Liver (tissue), 9 donors: Measurements from ENCODE around the gene NLRC5. TPM values are rescaled to one million over a fixed set of nuclear protein-coding genes. Genes with fewer than 3 reads are reported as not detected.

Experiments used
- DNase-seq: peaks from one replicate; pipeline ENCODE4 v3.0.0-alpha.2; 2017; ENCODE audit warnings: low spot score
- H3K27ac ChIP-seq, 2 donors: one replicate each; pipeline ENCODE4 v1.7.0; 2013; ENCODE audit warnings: inconsistent platforms in 2 of 2, low read length in 2 of 2, control low read depth in 1 of 2, low read depth in 1 of 2, mild to moderate bottlenecking in 1 of 2
- H3K27me3 ChIP-seq, 4 donors: one replicate each; pipeline versions ENCODE4 v1.6.1 to v1.7.0; 2013; ENCODE audit warnings: low read length in 3 of 4, inconsistent platforms in 1 of 4, mild to moderate bottlenecking in 1 of 4, moderate library complexity in 1 of 4; ENCODE audit not compliant: control insufficient read depth in 4 of 4, insufficient read depth in 4 of 4
- H3K36me3 ChIP-seq, 4 donors: one replicate each; pipeline versions ENCODE4 v1.6.1 to v1.7.0; 2013; ENCODE audit warnings: low read length in 3 of 4, mild to moderate bottlenecking in 3 of 4, low read depth in 1 of 4, moderate library complexity in 1 of 4; ENCODE audit not compliant: control insufficient read depth in 4 of 4, insufficient read depth in 3 of 4
- H3K4me1 ChIP-seq, 4 donors: one replicate each; pipeline versions ENCODE4 v1.6.1 to v1.7.0; 2013; ENCODE audit warnings: low read length in 3 of 4, mild to moderate bottlenecking in 3 of 4, moderate library complexity in 1 of 4; ENCODE audit not compliant: control insufficient read depth in 4 of 4, insufficient read depth in 4 of 4
- H3K4me3 ChIP-seq, 3 donors: one replicate each; pipeline versions ENCODE4 v1.6.1 to v1.7.0; 2013; ENCODE audit warnings: low read length in 3 of 3, control low read depth in 1 of 3, low read depth in 1 of 3, mild to moderate bottlenecking in 1 of 3
- H3K9ac ChIP-seq, 2 donors: one replicate each; pipeline ENCODE4 v1.7.0; 2013; ENCODE audit warnings: low read length in 2 of 2, mild to moderate bottlenecking in 2 of 2, moderate library complexity in 2 of 2, control low read depth in 1 of 2, low read depth in 1 of 2
- H3K9me3 ChIP-seq, 4 donors: one replicate each; pipeline versions ENCODE4 v1.6.1 to v1.7.0; 2013; ENCODE audit warnings: low read length in 3 of 4; ENCODE audit not compliant: control insufficient read depth in 4 of 4
- EGR1 ChIP-seq, 2 donors: IDR thresholded peaks; 2 replicates each; pipeline ENCODE4 v1.6.1; 2016 to 2018; ENCODE audit warnings: antibody characterized with exemption in 2 of 2, low read depth in 2 of 2
- FOXA1 ChIP-seq: IDR thresholded peaks from 2 replicates; pipeline ENCODE4 v1.6.1; 2016; ENCODE audit warnings: antibody characterized with exemption
- FOXA2 ChIP-seq: IDR thresholded peaks from 2 replicates; pipeline ENCODE4 v1.6.1; 2016; ENCODE audit warnings: antibody characterized with exemption
- GABPA ChIP-seq, 2 donors: IDR thresholded peaks in 1 of 2; conservative IDR thresholded peaks in 1 of 2; 2 replicates each; pipeline ENCODE4 v1.6.1; 2016; ENCODE audit warnings: antibody characterized with exemption in 2 of 2, mild to moderate bottlenecking in 1 of 2, moderate library complexity in 1 of 2
- HNF4A ChIP-seq, 2 donors: conservative IDR thresholded peaks; 2 replicates each; pipeline ENCODE4 v1.6.1; 2016; ENCODE audit warnings: antibody characterized with exemption in 2 of 2, mild to moderate bottlenecking in 2 of 2
- HNF4G ChIP-seq: IDR thresholded peaks from 2 replicates; pipeline ENCODE4 v1.6.1; 2016; ENCODE audit warnings: antibody characterized with exemption
- JUND ChIP-seq, 2 donors: IDR thresholded peaks; 2 replicates each; pipeline ENCODE4 v1.6.1; 2016; ENCODE audit warnings: antibody characterized with exemption in 2 of 2
- NR2F2 ChIP-seq: IDR thresholded peaks from 2 replicates; pipeline ENCODE4 v1.6.1; 2016; ENCODE audit warnings: antibody characterized with exemption
- RAD21 ChIP-seq, 2 donors: IDR thresholded peaks; 2 replicates each; pipeline ENCODE4 v1.6.1; 2016; ENCODE audit warnings: antibody characterized with exemption in 2 of 2, mild to moderate bottlenecking in 2 of 2
- REST ChIP-seq: IDR thresholded peaks from 2 replicates; pipeline ENCODE4 v1.6.1; 2016; ENCODE audit warnings: antibody characterized with exemption, mild to moderate bottlenecking
- RXRA ChIP-seq, 2 donors: IDR thresholded peaks; 2 replicates each; pipeline ENCODE4 v1.6.1; 2017 to 2018; ENCODE audit warnings: antibody characterized with exemption in 2 of 2, mild to moderate bottlenecking in 1 of 2
- SP1 ChIP-seq: IDR thresholded peaks from 2 replicates; pipeline ENCODE4 v1.6.1; 2018; ENCODE audit warnings: antibody characterized with exemption, mild to moderate bottlenecking
- TAF1 ChIP-seq: conservative IDR thresholded peaks from 2 replicates; pipeline ENCODE4 v1.6.1; 2016; ENCODE audit warnings: antibody characterized with exemption, mild to moderate bottlenecking
- YY1 ChIP-seq: IDR thresholded peaks from 2 replicates; pipeline ENCODE4 v1.6.1; 2016; ENCODE audit warnings: antibody characterized with exemption, mild to moderate bottlenecking
- WGBS: extraction: QIAGEN DNeasy Blood & Tissue Kit; methylation state at CpG from one replicate; pipeline ENCODE4 v1.1.7; 2013; 5-methylcytosine and 5-hydroxymethylcytosine counted together
- polyA plus RNA-seq, 2 donors: library from polyadenylated mRNA; stranded (reverse) in 1 of 2; unstranded in 1 of 2; fragments of 200-250 nt in 1 of 2; fragments of >200 nt in 1 of 2; fragmentation: Nextera tagmentation in 1 of 2; extraction: Ambion mirVana in 1 of 2; gene quantifications; one replicate each; pipeline versions ENCODE4 v1.2.1 to v1.2.3, GENCODE V29; 2013 to 2015
- total RNA-seq, 2 donors: library from RNA; depleted of rRNA; stranded (reverse); fragments of >200 nt; gene quantifications; one replicate each; pipeline ENCODE4 v1.2.3, GENCODE V29; 2014
- TF ChIP-seq, protein P1 (sequence below): IDR thresholded peaks from 2 replicates; pipeline ENCODE4 v1.6.1; 2016; ENCODE audit warnings: antibody characterized with exemption
- TF ChIP-seq, protein P2 (sequence below): IDR thresholded peaks from 2 replicates; pipeline ENCODE4 v1.6.1; 2016; ENCODE audit warnings: antibody characterized with exemption
- TF ChIP-seq, protein P3 (sequence below): IDR thresholded peaks from 2 replicates; pipeline ENCODE4 v1.6.1; 2016; ENCODE audit warnings: antibody characterized with exemption
- TF ChIP-seq, protein P4 (sequence below): fragments of 150-350 bp; IDR thresholded peaks from 2 replicates; pipeline ENCODE4 v1.5.1; 2017; ENCODE audit warnings: improper control_type of control experiment, low read depth, low read length; ENCODE audit not compliant: missing input control
- donor health status: healthy.
- donor health status: healthy.
- donor health status: healthy.
- donor health status: healthy.
- donor health status: healthy.

The NLRC5 gene
- total and polyA plus RNA-seq, 4 donors = 4.7 to 23.3 (median 8.8) TPM

- TF ChIP-seq REST = no peak
- TF ChIP-seq, protein P1, sequence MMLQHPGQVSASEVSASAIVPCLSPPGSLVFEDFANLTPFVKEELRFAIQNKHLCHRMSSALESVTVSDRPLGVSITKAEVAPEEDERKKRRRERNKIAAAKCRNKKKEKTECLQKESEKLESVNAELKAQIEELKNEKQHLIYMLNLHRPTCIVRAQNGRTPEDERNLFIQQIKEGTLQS = no peak
- no peak for TF ChIP-seq FOXA1
- no peak for TF ChIP-seq RXRA (IDR thresholded peaks at IDR 0.05)
- no peak for TF ChIP-seq EGR1 (IDR thresholded peaks at IDR 0.05; ENCODE audit: low read depth in 2 of 2)
These were observed 19.1 kb downstream of the NLRC5 start (continued) for GRCh38 chr16:57008440-57008839.

DNA sequence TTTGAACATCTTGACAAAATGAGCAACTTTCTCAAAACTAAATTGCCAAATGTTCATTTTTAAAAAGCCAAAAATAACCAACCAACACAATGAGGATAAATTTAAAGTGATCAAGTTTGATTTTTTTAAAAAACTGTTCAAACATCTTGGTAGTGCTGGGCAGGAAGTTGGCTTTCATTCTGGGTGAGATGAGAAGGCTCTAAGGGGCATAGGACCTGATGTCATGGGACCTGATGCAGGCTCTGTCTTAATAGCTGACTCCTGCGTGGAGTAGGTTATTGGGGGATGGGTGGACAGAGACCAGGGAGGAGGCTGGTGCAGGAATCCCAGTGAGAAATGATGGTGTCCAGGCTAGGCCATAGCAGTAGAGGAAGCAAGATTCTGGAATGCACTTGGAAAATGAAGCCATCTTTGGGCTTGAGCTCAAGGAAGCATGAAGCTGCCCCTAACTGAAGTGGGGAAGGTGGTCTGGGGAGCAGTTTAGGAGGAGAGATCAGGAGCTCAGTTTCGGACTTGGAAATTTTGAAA is 20.4 kb downstream of the NLRC5 start:
- no peak for DNase-seq
- 96% methylated on average over 2 of the region's 2 CpGs for WGBS
- Histone ChIP-seq H3K4me1 (no peaks in the 10 kb centered on the region), H3K27ac (no peak overlapping the region), H3K27me3 (no peaks in the 10 kb centered on the region), H3K4me3 (no peak overlapping the region), H3K9me3 (no peaks in the 10 kb centered on the region), H3K9ac (no peak overlapping the region), H3K36me3 (peaks cover 0 to 3% (median 0%) of the 10 kb centered on the region in 4 donors)
- TF ChIP-seq REST (no peak), HNF4G (no peak), JUND (IDR thresholded peaks at IDR 0.05) (no peak), GABPA (IDR thresholded peaks at IDR 0.05 in 1 of 2, conservative IDR thresholded peaks at IDR 0.05 in 1 of 2) (no peak), FOXA1 (no peak), HNF4A (conservative IDR thresholded peaks at IDR 0.05) (no peak), YY1 (no peak), SP1 (no peak), TAF1 (no peak), EGR1 (IDR thresholded peaks at IDR 0.05; ENCODE audit: low read depth in 2 of 2) (no peak), FOXA2 (no peak), NR2F2 (no peak), RXRA (IDR thresholded peaks at IDR 0.05) (no peak), RAD21 (IDR thresholded peaks at IDR 0.05) (no peak)
- TF ChIP-seq, protein P1 = no peak
- TF ChIP-seq, protein P2, sequence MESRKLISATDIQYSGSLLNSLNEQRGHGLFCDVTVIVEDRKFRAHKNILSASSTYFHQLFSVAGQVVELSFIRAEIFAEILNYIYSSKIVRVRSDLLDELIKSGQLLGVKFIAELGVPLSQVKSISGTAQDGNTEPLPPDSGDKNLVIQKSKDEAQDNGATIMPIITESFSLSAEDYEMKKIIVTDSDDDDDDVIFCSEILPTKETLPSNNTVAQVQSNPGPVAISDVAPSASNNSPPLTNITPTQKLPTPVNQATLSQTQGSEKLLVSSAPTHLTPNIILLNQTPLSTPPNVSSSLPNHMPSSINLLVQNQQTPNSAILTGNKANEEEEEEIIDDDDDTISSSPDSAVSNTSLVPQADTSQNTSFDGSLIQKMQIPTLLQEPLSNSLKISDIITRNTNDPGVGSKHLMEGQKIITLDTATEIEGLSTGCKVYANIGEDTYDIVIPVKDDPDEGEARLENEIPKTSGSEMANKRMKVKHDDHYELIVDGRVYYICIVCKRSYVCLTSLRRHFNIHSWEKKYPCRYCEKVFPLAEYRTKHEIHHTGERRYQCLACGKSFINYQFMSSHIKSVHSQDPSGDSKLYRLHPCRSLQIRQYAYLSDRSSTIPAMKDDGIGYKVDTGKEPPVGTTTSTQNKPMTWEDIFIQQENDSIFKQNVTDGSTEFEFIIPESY = no peak
- TF ChIP-seq, protein P3, sequence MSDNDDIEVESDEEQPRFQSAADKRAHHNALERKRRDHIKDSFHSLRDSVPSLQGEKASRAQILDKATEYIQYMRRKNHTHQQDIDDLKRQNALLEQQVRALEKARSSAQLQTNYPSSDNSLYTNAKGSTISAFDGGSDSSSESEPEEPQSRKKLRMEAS = no peak
- TF ChIP-seq, protein P4, sequence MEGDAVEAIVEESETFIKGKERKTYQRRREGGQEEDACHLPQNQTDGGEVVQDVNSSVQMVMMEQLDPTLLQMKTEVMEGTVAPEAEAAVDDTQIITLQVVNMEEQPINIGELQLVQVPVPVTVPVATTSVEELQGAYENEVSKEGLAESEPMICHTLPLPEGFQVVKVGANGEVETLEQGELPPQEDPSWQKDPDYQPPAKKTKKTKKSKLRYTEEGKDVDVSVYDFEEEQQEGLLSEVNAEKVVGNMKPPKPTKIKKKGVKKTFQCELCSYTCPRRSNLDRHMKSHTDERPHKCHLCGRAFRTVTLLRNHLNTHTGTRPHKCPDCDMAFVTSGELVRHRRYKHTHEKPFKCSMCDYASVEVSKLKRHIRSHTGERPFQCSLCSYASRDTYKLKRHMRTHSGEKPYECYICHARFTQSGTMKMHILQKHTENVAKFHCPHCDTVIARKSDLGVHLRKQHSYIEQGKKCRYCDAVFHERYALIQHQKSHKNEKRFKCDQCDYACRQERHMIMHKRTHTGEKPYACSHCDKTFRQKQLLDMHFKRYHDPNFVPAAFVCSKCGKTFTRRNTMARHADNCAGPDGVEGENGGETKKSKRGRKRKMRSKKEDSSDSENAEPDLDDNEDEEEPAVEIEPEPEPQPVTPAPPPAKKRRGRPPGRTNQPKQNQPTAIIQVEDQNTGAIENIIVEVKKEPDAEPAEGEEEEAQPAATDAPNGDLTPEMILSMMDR = no peak
